HCT116 (cell line): Measurements from ENCODE around the gene CENPE. TPM values are rescaled to one million over a fixed set of nuclear protein-coding genes. Genes with fewer than 3 reads are reported as not detected.

Source experiments
- ATAC-seq: fragments of 200-7000 bp; cut with Tn5 transposase; 2 replicates; pipeline ENCODE4 v1.9.1; 2020; ENCODE audit warnings: mild to moderate bottlenecking, moderate library complexity
- BruUV-seq: library from RNA; stranded (reverse); fragments of 400-500 nt; replicated peaks from 2 replicates; lab custom pipeline; 2021; lab: Mats Ljungman, UMichigan
- CTCF ChIA-PET: fragments of 300-600 bp; sonication (Branson Sonifier 250); formaldehyde crosslinking; loops from one replicate; lab custom pipeline; 2021; ENCODE audit warnings: antibody characterized with exemption; lab: Charles Lee
- POLR2A ChIA-PET: fragments of 300-600, 350-600 bp; sonication (Branson Sonifier 250); formaldehyde crosslinking; loops from one replicate; lab custom pipeline; 2021; ENCODE audit warnings: antibody characterized with exemption; lab: Charles Lee
- RAD21 ChIA-PET, 2 experiments: fragments of 300-600 bp; sonication (Branson Sonifier 250); formaldehyde crosslinking; loops; one replicate each; lab custom pipeline; 2023; ENCODE audit warnings: low total read pairs in 2 of 2; ENCODE audit not compliant: uncharacterized antibody in 2 of 2, unreplicated experiment in 2 of 2, low non-redundant PET in 1 of 2; lab: Charles Lee
- DNase-seq: peaks from one replicate; pipeline ENCODE4 v3.0.0-alpha.2; 2010; ENCODE audit warnings: low read depth, low spot score
- H2AFZ ChIP-seq: fragments of 200-600 bp; shearing (Covaris generic), sonication (generic); 2 replicates; pipeline ENCODE4 v1.6.1; 2017; ENCODE audit warnings: low read depth, mixed run types, mixed read lengths, antibody characterized with exemption, low read length; ENCODE audit not compliant: poor library complexity, severe bottlenecking
- H3K27ac ChIP-seq: 2 replicates; pipeline ENCODE4 v1.5.1; 2012; ENCODE audit warnings: low read depth, low read length
- H3K27me3 ChIP-seq: fragments of 200-600 bp; sonication (generic); 2 replicates; pipeline ENCODE4 v1.6.1; 2016; ENCODE audit warnings: mixed run types, low read length, mixed read lengths; ENCODE audit not compliant: insufficient read depth
- H3K36me3 ChIP-seq, 2 experiments: fragments of 200-500 bp in 1 of 2; fragments of 200-600 bp in 1 of 2; sonication (Bioruptor generic) in 1 of 2; sonication (generic) in 1 of 2; 2 replicates each; pipeline versions ENCODE4 v1.5.1 to v1.6.1; 2014 to 2016; ENCODE audit warnings: low read length in 2 of 2, inconsistent platforms in 1 of 2, mixed read lengths in 1 of 2, mixed run types in 1 of 2; ENCODE audit not compliant: insufficient read depth in 2 of 2, control insufficient read depth in 1 of 2
- H3K4me1 ChIP-seq, 2 experiments: fragments of 200-600 bp in 1 of 2; sonication (generic) in 1 of 2; 2 replicates each; pipeline versions ENCODE4 v1.5.1 to v1.6.1; 2012 to 2017; ENCODE audit warnings: low read length in 2 of 2, inconsistent platforms in 1 of 2, mild to moderate bottlenecking in 1 of 2, mixed read lengths in 1 of 2, mixed run types in 1 of 2, moderate library complexity in 1 of 2; ENCODE audit not compliant: insufficient read depth in 2 of 2, control insufficient read depth in 1 of 2
- H3K4me2 ChIP-seq: fragments of 200-600 bp; sonication (generic); 2 replicates; pipeline ENCODE4 v1.6.1; 2017; ENCODE audit warnings: mixed run types, low read length, mixed read lengths
- H3K4me3 ChIP-seq, 2 experiments: fragments of 200-600 bp in 1 of 2; sonication (generic) in 1 of 2; replicated peaks in 1 of 2; 2 replicates each; pipeline ENCODE4 v1.5.1; 2011 to 2016; ENCODE audit warnings: low read length in 2 of 2, control low read depth in 1 of 2, low read depth in 1 of 2, mild to moderate bottlenecking in 1 of 2, mixed read lengths in 1 of 2, mixed run types in 1 of 2
- H3K79me2 ChIP-seq: fragments of 200-600 bp; sonication (generic); 2 replicates; pipeline ENCODE4 v1.6.1; 2017; ENCODE audit warnings: mild to moderate bottlenecking, mixed run types, low read length, moderate library complexity, mixed read lengths; ENCODE audit not compliant: insufficient read depth
- H3K9ac ChIP-seq: fragments of 200-600 bp; sonication (generic); 2 replicates; pipeline ENCODE4 v1.6.1; 2016; ENCODE audit warnings: low read length, mixed read lengths
- H3K9me2 ChIP-seq: fragments of 200-600 bp; sonication (generic), shearing (Covaris generic); 2 replicates; pipeline ENCODE4 v1.6.1; 2017; ENCODE audit warnings: mixed run types, mild to moderate bottlenecking, moderate library complexity; ENCODE audit not compliant: insufficient read depth
- H3K9me3 ChIP-seq, 2 experiments: fragments of 200-500 bp in 1 of 2; fragments of 200-600 bp in 1 of 2; sonication (Bioruptor generic) in 1 of 2; sonication (generic) in 1 of 2; 2 replicates each; pipeline ENCODE4 v1.6.1; 2014 to 2017; ENCODE audit warnings: low read length in 2 of 2, mixed read lengths in 2 of 2, inconsistent platforms in 1 of 2, low read depth in 1 of 2, mild to moderate bottlenecking in 1 of 2, mixed run types in 1 of 2, moderate library complexity in 1 of 2; ENCODE audit not compliant: control insufficient read depth in 1 of 2, insufficient read depth in 1 of 2
- H4K20me1 ChIP-seq: fragments of 200-600 bp; sonication (generic), shearing (Covaris generic); 2 replicates; pipeline ENCODE4 v1.6.1; 2017; ENCODE audit warnings: mixed run types, mild to moderate bottlenecking, moderate library complexity; ENCODE audit not compliant: insufficient read depth
- CEBPB ChIP-seq: IDR thresholded peaks from 2 replicates; pipeline ENCODE4 v1.6.1; 2012; ENCODE audit warnings: low read depth
- EGR1 ChIP-seq: IDR thresholded peaks from 2 replicates; pipeline ENCODE4 v1.6.1; 2012; ENCODE audit warnings: low read depth
- ELF1 ChIP-seq: IDR thresholded peaks from 2 replicates; pipeline ENCODE4 v1.6.1; 2012; ENCODE audit warnings: low read depth, borderline replicate concordance
- EZH2 ChIP-seq: fragments of 200-600 bp; sonication (generic); IDR thresholded peaks from 2 replicates; pipeline ENCODE4 v1.6.1; 2017; ENCODE audit warnings: antibody characterized with exemption, mixed run types
- EZH2phosphoT487 ChIP-seq: fragments of 200-600 bp; IDR thresholded peaks from 2 replicates; pipeline ENCODE4 v1.6.1; 2018; ENCODE audit warnings: antibody characterized with exemption, borderline replicate concordance
- JUND ChIP-seq: IDR thresholded peaks from 2 replicates; pipeline ENCODE4 v1.6.1; 2012
- POLR2A ChIP-seq: IDR thresholded peaks from 2 replicates; pipeline ENCODE4 v1.7.0; 2011; ENCODE audit warnings: borderline replicate concordance; ENCODE audit not compliant: insufficient read depth, insufficient read length; ENCODE audit errors: extremely low read depth
- POLR2AphosphoS5 ChIP-seq: IDR thresholded peaks from 2 replicates; pipeline ENCODE4 v1.6.1; 2011; ENCODE audit warnings: mild to moderate bottlenecking, low read depth, low read length, moderate library complexity
- RAD21 ChIP-seq: IDR thresholded peaks from 2 replicates; pipeline ENCODE4 v1.6.1; 2012; ENCODE audit warnings: low read depth, mild to moderate bottlenecking
- SIN3A ChIP-seq: IDR thresholded peaks from 2 replicates; pipeline ENCODE4 v1.6.1; 2012; ENCODE audit warnings: low read depth
- SP1 ChIP-seq: IDR thresholded peaks from 2 replicates; pipeline ENCODE4 v1.6.1; 2012; ENCODE audit warnings: low read depth
- SRF ChIP-seq: IDR thresholded peaks from 2 replicates; pipeline ENCODE4 v1.6.1; 2012; ENCODE audit warnings: low read depth
- TCF7L2 ChIP-seq: IDR thresholded peaks from 2 replicates; pipeline ENCODE4 v1.7.0; 2011; ENCODE audit warnings: borderline replicate concordance, inconsistent platforms; ENCODE audit not compliant: insufficient read depth, insufficient read length; ENCODE audit errors: extremely low read depth
- ZFX ChIP-seq: fragments of 450-650 bp; IDR thresholded peaks from 2 replicates; pipeline ENCODE4 v1.6.1; 2017
- ZNF274 ChIP-seq: fragments of 200-500 bp; sonication (Bioruptor generic); IDR thresholded peaks from 2 replicates; pipeline ENCODE4 v1.6.1; 2014; ENCODE audit warnings: mild to moderate bottlenecking, low read depth, low read length, inconsistent platforms
- intact Hi-C: fragments of 100-400 bp; cut with micrococcal nuclease; formaldehyde crosslinking; loops from 2 replicates; pipeline ENCODE4 v1.10.0; 2022
- total RNA-seq: library from RNA; stranded (reverse); gene quantifications from one replicate; pipeline ENCODE4 v1.2.1, GENCODE V29; 2021; ENCODE audit not compliant: unreplicated experiment
- TF ChIP-seq, protein P1 (sequence below), 3 experiments: fragments of 200-600 bp in 1 of 3; sonication (generic) in 1 of 3; IDR thresholded peaks in 2 of 3; conservative IDR thresholded peaks in 1 of 3; 2 replicates each; pipeline ENCODE4 v1.5.1; 2012 to 2017; ENCODE audit warnings: low read depth in 2 of 3, low read length in 2 of 3, antibody characterized with exemption in 1 of 3, borderline replicate concordance in 1 of 3, control low read depth in 1 of 3, mild to moderate bottlenecking in 1 of 3, mixed read lengths in 1 of 3, mixed run types in 1 of 3, moderate library complexity in 1 of 3; ENCODE audit not compliant: insufficient read depth in 1 of 3
- TF ChIP-seq, protein P2 (sequence below): IDR thresholded peaks from 2 replicates; pipeline ENCODE4 v1.6.1; 2012
- TF ChIP-seq, protein P3 (sequence below): IDR thresholded peaks from 2 replicates; pipeline ENCODE4 v1.6.1; 2012

The CENPE gene
- total RNA-seq, 1 experiment from 2014 or later = 31.3 TPM

DNA sequence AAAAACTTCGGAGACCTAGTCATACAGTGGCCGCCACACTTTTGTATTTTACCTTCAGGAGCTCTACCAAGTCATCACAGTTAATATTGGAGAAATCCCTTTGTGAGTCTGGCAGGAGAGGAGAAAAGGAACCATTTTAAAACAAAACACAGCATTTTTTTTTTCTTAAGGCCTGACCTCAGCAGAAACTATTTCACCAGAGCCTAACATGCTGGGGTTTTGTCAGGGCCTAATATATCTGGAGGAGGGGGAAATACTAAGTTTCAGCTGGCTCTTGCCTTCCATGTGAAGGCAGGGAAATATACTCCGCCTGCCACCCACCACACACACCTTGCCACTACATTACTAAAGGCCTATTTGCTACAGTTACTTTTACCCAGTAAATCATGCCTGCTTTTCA, 72.0 kb downstream of the CENPE start:
- intact Hi-C loops = no loop called here
- H2AFZ ChIP-seq = no peak overlapping the region
- ChIA-PET CTCF (no interaction called here), POLR2A (no interaction called here), RAD21 (no interaction called here)
- H3K4me3 ChIP-seq = no peak overlapping the region
- peaks cover 0 to 11% of the 10 kb centered on the region in 2 experiments; a peak in 3 of 4 replicates for H3K36me3 ChIP-seq
- no peak for ATAC-seq
- no peak for DNase-seq
- H3K9me3 ChIP-seq = no peaks in the 10 kb centered on the region
- H3K4me1 ChIP-seq = no peaks in the 10 kb centered on the region
- H3K79me2 ChIP-seq = no peaks in the 10 kb centered on the region
- H3K27me3 ChIP-seq = no peaks in the 10 kb centered on the region
- H3K9ac ChIP-seq = no peak overlapping the region
- no peak overlapping the region for H3K4me2 ChIP-seq
- H3K9me2 ChIP-seq = no peaks in the 10 kb centered on the region
- H3K27ac ChIP-seq = no peak overlapping the region
- no TSS peak for BruUV-seq
- H4K20me1 ChIP-seq = no peaks in the 10 kb centered on the region; the same call in 1 of the 2 replicates
- TF ChIP-seq, protein P1, sequence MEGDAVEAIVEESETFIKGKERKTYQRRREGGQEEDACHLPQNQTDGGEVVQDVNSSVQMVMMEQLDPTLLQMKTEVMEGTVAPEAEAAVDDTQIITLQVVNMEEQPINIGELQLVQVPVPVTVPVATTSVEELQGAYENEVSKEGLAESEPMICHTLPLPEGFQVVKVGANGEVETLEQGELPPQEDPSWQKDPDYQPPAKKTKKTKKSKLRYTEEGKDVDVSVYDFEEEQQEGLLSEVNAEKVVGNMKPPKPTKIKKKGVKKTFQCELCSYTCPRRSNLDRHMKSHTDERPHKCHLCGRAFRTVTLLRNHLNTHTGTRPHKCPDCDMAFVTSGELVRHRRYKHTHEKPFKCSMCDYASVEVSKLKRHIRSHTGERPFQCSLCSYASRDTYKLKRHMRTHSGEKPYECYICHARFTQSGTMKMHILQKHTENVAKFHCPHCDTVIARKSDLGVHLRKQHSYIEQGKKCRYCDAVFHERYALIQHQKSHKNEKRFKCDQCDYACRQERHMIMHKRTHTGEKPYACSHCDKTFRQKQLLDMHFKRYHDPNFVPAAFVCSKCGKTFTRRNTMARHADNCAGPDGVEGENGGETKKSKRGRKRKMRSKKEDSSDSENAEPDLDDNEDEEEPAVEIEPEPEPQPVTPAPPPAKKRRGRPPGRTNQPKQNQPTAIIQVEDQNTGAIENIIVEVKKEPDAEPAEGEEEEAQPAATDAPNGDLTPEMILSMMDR (IDR thresholded peaks at IDR 0.05 in 2 of 3, conservative IDR thresholded peaks at IDR 0.05 in 1 of 3; ENCODE audit: borderline replicate concordance in 1 of 3, insufficient read depth in 1 of 3, low read depth in 2 of 3, low read length in 2 of 3) = no peak

DNA sequence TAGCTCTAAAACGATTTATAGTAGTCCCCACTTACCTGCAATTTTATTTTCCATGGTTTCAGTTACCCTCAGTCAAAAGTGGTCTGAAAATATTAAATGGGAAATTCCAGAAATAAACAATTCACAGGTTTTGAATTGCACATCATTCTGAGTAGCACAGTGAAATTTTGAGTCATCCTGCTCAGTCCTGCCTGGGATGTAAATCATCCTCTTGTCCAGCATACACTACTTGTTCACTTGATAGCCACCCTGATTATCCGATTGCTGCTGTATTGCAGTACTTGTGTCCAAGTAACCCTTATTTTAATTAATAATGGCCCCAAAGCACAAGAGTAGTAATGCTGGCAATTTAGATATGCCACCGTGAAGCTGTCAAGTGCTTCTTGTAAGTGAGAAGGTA, 75.0 kb downstream of the CENPE start:
- Histone ChIP-seq H3K36me3 (peaks cover 3 to 7% of the 10 kb centered on the region in 2 experiments), H3K27ac (no peak overlapping the region)
- no peak for TF ChIP-seq RAD21
- TF ChIP-seq SIN3A = no peak
- no peak for TF ChIP-seq TCF7L2
- no peak for TF ChIP-seq EGR1
- TF ChIP-seq, protein P1 (IDR thresholded peaks at IDR 0.05 in 2 of 3, conservative IDR thresholded peaks at IDR 0.05 in 1 of 3; ENCODE audit: borderline replicate concordance in 1 of 3, insufficient read depth in 1 of 3, low read depth in 2 of 3, low read length in 2 of 3) = no peak
- TF ChIP-seq ZNF274 = no peak
- TF ChIP-seq EZH2 = no peak
- TF ChIP-seq POLR2A = no peak
- TF ChIP-seq JUND = no peak
- no peak for TF ChIP-seq ZFX
- no peak for TF ChIP-seq SP1
- TF ChIP-seq SRF = no peak
- TF ChIP-seq CEBPB = no peak
- TF ChIP-seq, protein P2, sequence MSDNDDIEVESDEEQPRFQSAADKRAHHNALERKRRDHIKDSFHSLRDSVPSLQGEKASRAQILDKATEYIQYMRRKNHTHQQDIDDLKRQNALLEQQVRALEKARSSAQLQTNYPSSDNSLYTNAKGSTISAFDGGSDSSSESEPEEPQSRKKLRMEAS = no peak
- TF ChIP-seq POLR2AphosphoS5 = no peak
- TF ChIP-seq ELF1 = no peak
- TF ChIP-seq, protein P3, sequence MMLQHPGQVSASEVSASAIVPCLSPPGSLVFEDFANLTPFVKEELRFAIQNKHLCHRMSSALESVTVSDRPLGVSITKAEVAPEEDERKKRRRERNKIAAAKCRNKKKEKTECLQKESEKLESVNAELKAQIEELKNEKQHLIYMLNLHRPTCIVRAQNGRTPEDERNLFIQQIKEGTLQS = no peak
- TF ChIP-seq EZH2phosphoT487 = no peak

More for the DNA sequence above, 75.0 kb downstream of the CENPE start:
- RAD21 ChIA-PET = no interaction called here
- H3K9me2 ChIP-seq = no peaks in the 10 kb centered on the region
- no peak overlapping the region for H3K9ac ChIP-seq
- POLR2A ChIA-PET = no interaction called here
- no peaks in the 10 kb centered on the region for H3K9me3 ChIP-seq
- H3K79me2 ChIP-seq = no peaks in the 10 kb centered on the region
- BruUV-seq = no TSS peak
- intact Hi-C loops = no loop called here
- H3K4me1 ChIP-seq = no peaks in the 10 kb centered on the region
- H2AFZ ChIP-seq = no peak overlapping the region
- H3K27me3 ChIP-seq = no peaks in the 10 kb centered on the region
- no peak overlapping the region for H3K4me2 ChIP-seq
- CTCF ChIA-PET = no interaction called here
- H4K20me1 ChIP-seq = no peaks in the 10 kb centered on the region
- ATAC-seq = no peak
- no peak overlapping the region for H3K4me3 ChIP-seq
- no peak for DNase-seq
